IPS-18c (cell line): ENCODE measurements around the gene TAF1B.
"Not testable (repeated sequence)": the region's sequence is repeated elsewhere in the genome, so short reads cannot be mapped to it uniquely, and the experiment has no call there.

Experiments used
- H3K4me3 ChIP-seq: 2 replicates; pipeline ENCODE4 v1.7.0; 2013; ENCODE audit warnings: low read depth, mild to moderate bottlenecking, low read length, moderate library complexity; ENCODE audit not compliant: insufficient read depth
- H3K9me3 ChIP-seq: one replicate; pipeline ENCODE4 v1.6.1; 2013; ENCODE audit warnings: mild to moderate bottlenecking, low read length, moderate library complexity; ENCODE audit not compliant: control insufficient read depth, insufficient read depth

Gene TAF1B

GRCh38 chr2:9820020-9820973 is 23.0 kb upstream of the TAF1B start:
- Histone ChIP-seq H3K4me3 (no peak overlapping the region), H3K9me3 (no peaks in the 10 kb centered on the region)

DNA sequence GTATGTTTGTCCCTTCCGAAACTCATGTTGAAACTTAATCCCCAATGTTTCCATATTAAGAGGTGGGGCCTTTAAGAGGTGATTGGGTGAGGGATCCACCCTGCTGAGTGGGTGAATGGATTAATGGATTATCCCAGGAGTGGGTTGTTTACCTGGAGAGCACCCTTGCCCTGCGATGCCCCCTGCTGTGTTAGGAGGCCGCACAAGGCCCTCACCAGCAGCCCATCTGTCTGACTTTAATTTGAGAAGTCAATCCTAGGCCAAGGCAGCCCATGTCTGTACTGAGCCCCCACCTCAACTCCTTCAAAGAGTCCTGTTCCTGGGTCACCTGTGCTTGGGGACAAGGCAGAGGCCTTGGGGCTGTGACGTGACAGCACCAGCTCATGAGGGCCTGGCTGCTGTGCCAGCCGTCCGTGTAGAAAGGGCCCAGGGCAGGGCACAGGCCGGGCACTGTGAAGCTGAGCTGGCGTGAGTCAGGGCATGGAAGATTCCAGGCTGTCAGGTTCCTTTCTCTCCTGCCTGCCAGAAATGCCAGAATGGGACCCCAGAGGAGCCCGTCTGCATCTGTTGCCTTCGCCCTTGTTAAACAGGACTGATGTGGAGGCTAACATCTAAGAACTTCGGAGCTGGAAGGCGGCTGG is 21.3 kb upstream of the TAF1B start:
- no peak overlapping the region for H3K4me3 ChIP-seq
- no peaks in the 10 kb centered on the region for H3K9me3 ChIP-seq

DNA sequence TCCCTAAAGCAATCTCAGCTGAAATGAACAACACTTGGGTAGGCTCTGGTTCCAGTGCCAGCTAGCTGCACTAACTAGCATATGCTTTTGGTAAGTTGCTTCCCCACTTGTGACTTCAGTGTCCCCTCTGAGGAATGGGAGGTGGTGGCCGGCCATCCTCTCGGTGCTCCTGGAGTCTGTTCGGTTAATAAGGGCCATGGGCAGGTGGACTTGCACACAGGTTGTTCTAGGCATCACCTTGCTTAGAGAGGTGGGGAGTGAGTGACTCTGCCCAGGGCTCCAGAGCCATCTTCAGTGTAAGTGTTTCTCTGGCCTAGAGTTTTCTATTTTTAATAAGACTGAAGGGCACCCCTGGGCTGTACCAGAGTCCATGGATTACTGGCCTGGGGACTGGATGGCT is 18.8 kb upstream of the TAF1B start:
- no peak overlapping the region for H3K4me3 ChIP-seq
- no peaks in the 10 kb centered on the region for H3K9me3 ChIP-seq

- no peak overlapping the region for H3K4me3 ChIP-seq
These were observed 18.1 kb upstream of the TAF1B start for GRCh38 chr2:9824956-9825720.

GRCh38 chr2:9826208-9826607 is 17.1 kb upstream of the TAF1B start:
- Histone ChIP-seq H3K9me3 (no peaks in the 10 kb centered on the region), H3K4me3 (no peak overlapping the region)

More at GRCh38 chr2:9824956-9825720, 18.1 kb upstream of the TAF1B start:
- H3K9me3 ChIP-seq: no peaks in the 10 kb centered on the region

- Histone ChIP-seq H3K9me3 (no peaks in the 10 kb centered on the region), H3K4me3 (no peak overlapping the region)
These were observed 12.4 kb upstream of the TAF1B start for GRCh38 chr2:9830685-9831410.

GRCh38 chr2:9831670-9832069 is 11.6 kb upstream of the TAF1B start:
- no peaks in the 10 kb centered on the region for H3K9me3 ChIP-seq
- H3K4me3 ChIP-seq: no peak overlapping the region

DNA sequence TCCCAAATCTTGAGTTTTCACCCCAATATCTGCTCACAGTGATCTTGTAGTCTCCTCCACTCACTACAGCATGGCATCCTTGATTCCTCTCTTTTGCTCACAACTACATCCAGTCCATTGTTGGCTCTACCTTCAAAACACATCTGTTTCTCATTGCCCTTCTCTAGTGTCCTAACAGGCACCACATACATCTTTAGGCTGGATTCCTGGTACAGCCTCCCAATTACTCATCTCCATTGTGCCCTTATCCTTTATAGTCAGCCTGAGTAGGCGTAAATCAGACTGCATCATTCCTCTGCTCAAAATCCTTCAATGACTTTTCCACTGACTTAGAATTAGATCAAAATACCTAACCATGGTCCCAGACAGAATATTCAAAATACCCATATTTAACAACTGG is 10.7 kb upstream of the TAF1B start:
- no peaks in the 10 kb centered on the region for H3K9me3 ChIP-seq
- H3K4me3 ChIP-seq: no peak overlapping the region

GRCh38 chr2:9835068-9835467 is 8.2 kb upstream of the TAF1B start:
- not testable (repeated sequence) for H3K4me3 ChIP-seq

GRCh38 chr2:9836074-9836473 is 7.2 kb upstream of the TAF1B start:
- no peaks in the 10 kb centered on the region for H3K9me3 ChIP-seq
- no peak overlapping the region for H3K4me3 ChIP-seq

More at GRCh38 chr2:9835068-9835467, 8.2 kb upstream of the TAF1B start:
- H3K9me3 ChIP-seq: not testable (repeated sequence)

DNA sequence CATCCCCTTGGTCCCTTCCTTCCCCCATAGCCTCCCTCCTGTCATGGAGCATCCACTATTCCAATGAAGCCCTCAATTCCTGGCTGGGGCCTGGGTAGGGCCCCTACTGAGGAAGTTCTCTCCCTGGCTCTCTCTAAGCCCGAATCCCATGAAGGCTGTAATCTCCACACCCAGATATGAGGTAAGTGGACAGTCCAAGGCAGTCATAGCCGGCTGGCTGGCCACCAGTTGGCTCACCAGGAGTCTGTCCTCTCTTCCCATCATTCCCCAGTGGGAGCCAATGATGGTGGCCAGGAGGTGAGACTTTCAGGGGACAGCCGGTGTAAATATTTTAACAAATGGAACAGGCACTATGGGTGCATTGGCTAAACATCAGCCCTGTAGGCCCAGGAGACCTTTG is 6.8 kb upstream of the TAF1B start:
- Histone ChIP-seq H3K9me3 (no peaks in the 10 kb centered on the region), H3K4me3 (no peak overlapping the region)

- Histone ChIP-seq H3K9me3 (no peaks in the 10 kb centered on the region), H3K4me3 (no peak overlapping the region)
These were observed 5.8 kb upstream of the TAF1B start for GRCh38 chr2:9837451-9837850.

DNA sequence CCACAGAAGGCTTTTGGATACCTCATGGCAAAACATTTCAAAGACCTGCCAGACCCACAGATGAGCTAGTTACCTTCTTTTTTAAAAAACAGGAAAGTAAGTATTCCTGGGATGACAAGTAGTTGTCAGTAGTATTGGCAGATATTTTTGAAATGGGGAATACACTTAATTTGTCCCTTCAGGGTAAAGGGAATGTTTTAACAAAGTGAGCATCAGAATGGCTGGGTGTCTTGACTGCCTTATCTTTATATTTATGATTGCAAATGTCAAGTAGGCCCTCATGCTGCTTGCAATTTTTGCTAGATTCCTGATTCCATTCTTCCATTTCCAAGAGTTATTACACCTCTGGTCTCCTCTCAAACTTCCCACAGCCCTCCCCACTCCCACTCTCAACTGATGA is 4.9 kb upstream of the TAF1B start:
- H3K9me3 ChIP-seq: no peaks in the 10 kb centered on the region
- no peak overlapping the region for H3K4me3 ChIP-seq

DNA sequence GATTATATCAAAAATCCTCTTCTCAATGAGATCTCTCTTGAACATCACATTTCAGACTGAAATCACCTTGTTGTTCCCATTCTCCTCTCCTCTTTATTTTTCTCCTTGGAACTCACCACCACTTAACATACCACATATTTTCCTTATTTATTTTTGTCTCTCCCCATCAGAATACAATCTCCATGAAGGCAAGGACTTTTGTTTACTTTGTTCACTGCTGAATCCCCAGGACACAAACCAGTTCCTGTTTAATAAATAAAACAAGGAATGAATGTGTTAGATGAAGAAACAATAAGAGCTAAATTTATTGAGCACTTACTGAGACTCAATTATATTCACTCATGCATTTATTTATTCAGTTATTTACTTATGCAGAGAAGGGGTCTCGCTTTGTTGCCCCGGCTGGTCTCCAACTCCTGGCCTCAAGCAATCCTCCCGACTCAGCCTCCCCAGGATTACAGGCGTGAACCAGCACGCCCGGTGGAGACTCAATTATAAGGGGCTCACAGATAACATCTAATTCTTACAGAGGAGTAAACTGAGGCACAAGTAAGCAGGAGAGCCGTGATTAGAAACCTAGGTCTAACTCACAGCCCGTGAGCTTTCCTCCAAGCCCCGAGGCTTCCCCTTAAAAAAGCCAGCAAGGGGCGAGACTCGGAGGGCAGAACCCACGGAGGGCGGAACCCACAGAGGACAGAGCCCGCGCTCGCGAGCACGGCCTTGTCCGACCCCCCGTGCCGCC is 616 bp upstream of the TAF1B start:
- peak overlapping the region; percentile 82 for H3K4me3 ChIP-seq
- no peaks in the 10 kb centered on the region for H3K9me3 ChIP-seq

DNA sequence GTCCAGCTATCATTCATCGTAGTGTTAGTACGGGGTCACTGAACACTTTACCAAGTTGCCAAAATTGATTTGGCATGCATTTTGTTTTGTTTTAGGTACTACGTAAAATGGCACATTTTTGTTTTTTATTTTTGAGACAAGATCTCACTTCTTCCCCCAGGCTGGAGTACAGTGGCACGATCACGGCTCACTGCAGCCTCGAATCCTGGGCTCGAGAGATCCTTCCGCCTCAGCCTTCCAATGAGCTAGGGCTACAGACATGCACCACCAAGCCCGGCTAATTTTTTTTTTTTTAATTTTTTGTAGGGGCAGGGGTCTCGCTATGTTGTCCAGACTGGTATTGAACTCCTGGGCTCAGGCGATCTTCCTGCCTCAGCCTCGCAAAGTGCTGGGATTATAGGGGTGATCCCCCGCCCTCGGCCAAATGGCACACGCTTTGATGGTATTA is 786 bp downstream of the TAF1B start:
- H3K4me3 ChIP-seq: peak overlapping the region; percentile 82
- no peaks in the 10 kb centered on the region for H3K9me3 ChIP-seq

- no peaks in the 10 kb centered on the region for H3K9me3 ChIP-seq
- peak overlapping the region; percentile 82 for H3K4me3 ChIP-seq
These were observed 1.3 kb downstream of the TAF1B start for GRCh38 chr2:9844576-9844975.
